HG02852 (cell line): ENCODE data around the gene NBL1.
"Not testable (repeated sequence)": the region's sequence is repeated elsewhere in the genome, so short reads cannot be mapped to it uniquely, and the experiment has no call there.

Experiments
- ATAC-seq: cut with Tn5 transposase; IDR thresholded peaks from one replicate; pipeline ENCODE4 v1.9.1; 2021; ENCODE audit warnings: mild to moderate bottlenecking, moderate library complexity; ENCODE audit not compliant: unreplicated experiment

NBL1 gene

DNA sequence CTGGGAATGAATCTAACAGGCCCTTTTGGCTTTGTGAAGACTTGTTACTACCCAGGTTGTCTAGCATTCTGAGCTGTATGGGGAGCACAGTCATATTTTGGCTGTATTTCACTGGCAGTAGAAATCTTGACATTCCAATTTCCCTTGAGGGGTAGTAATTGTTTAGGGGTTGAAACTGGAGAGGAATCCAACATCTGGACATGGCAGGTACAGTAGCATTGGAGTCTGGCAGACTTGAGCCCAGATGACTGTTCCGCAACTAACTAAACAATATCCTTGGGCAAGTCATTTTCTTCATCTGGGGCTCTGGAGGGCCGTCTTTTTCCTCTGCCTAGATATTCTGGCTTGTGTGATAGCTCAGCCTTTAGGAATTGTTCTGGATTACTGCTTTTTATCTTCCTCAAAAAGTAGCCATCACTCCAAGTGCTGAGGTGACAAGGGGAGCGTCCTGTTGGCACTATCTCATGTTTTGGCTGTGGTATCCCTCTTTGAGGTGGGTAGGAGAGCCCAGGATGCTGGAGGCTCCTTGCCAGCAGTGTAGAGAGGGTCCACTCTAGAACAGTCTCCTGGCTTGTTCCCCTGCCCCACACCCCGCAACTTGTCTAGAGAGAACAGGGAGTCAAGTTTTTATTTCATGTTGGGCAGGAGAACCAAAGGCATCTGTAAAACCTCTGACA, 22.7 kb upstream of the NBL1 start:
- no peak for ATAC-seq

DNA sequence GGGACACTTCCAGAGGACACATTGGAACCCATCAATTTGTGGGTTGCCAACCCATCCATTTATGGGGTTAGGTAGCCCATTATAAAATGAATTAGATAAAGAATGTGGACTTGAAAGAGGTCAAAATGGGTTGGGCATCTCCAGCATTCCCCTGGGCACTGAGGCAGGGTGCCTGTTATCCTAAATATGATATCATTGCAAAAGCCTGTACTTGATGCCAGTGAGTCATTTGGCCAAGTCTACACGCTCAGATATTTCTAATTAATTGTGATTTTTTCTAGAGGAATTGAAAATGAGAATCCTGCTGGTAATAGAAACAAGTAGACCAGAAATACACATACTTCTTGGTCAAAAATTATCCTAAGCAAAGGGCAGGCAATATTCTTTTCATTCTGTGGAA, 21.9 kb upstream of the NBL1 start:
- no peak for ATAC-seq

DNA sequence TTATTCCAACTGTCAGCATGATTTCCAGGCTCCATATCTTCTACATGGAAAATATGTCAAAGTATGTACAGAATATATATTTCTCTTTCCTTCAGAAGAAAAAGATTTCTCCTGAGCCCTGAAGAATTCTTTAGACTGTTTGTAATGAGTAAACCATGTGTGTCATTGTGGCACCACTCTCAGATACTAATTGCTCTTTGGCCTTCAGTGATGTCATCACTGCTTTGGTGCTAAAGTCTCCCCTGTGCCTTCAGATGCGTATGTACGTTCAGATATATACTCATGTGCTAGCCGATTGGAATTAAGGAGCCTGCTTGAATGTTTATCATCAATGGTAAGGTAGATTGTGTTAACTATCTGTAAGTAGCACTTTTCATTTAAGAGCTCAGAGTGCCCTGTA, 20.6 kb upstream of the NBL1 start:
- ATAC-seq = no peak

DNA sequence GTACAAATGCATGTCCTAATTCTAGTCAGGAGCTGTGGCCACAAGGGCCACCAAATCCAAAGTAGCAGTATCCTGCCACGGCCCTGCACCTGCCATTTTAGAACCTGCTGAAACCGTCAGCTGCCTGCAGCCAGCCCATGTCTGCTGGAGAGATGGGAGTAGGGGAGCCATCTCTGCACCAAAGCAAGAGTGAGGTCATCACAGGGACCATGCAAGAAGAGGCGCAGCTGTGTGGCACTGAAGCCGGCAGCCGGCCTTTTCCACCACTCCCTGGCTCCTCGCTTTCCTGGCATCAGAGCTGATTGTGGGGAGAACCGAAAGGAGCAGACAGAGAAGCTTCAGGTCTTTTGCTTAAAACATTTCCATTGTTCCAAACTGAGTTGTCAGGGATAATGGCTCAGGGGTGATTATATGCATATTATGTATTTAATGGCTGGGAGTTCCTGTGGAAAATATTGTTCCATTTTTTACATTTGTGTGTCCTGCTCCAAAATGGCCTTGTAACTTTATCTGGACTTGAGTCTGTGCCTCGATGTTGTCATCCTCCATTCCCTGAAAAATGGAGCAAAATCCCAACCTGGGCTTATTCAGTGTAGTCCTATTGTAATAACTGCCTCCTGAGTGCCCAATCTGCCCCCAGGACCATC, 18.7 kb upstream of the NBL1 start:
- no peak for ATAC-seq

DNA sequence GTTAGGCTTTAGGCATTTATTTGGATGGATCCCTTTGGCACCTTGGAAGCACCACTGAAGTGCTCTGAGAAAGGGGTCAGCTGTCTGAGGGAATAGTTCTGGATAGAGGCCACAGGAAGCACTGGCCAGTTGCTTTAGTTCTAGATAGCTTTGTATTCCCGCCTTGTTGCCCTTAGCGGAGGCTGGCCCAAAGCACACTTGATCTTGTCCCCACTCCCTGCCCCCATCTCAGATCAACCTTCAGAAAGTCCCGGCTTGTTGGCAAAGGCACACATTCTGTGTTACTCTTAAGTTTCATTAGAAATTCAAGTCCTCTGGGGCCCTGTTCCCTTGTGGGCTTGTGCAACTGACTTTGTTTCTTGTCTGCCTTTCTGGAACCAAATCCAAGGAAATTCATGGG, 15.2 kb upstream of the NBL1 start:
- ATAC-seq = no peak

DNA sequence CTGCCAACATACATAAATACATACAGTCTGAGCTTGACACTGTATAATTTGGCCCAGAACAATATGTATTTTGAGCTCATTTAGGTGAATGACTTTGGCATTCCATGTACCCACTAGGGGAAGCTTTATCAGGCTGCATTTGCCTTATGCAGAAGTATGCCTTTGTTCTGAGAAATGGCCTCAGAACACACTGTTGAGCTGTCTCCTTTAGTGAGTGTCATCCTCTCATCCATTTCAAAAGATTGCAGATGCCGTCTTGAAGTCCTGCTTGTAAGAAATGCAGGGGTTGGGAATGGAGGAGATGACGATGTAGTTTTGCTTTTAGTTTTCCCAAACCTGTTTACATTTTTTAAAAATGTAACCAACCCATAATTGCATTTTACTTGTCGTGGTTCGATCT, 14.8 kb upstream of the NBL1 start:
- ATAC-seq = no peak

DNA sequence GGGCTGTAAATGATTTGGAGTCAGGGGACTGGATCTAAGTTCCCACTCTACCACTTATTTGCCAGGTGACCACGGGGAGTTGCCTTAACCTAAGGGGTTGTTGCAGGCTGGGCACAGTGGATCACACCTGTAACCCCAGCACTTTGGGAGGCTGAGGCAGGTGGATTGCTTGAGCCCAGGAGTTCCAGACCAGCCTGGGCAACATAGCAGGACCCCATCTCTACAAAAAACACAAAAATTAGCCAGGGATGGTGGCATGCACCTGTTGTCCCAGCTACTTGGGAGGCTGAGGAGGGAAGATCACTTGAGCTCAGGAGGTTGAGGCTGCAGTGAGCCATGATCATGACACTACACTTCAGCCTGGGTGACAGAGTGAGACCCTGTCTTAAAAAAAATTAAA, 13.9 kb upstream of the NBL1 start:
- ATAC-seq = not testable (repeated sequence)

DNA sequence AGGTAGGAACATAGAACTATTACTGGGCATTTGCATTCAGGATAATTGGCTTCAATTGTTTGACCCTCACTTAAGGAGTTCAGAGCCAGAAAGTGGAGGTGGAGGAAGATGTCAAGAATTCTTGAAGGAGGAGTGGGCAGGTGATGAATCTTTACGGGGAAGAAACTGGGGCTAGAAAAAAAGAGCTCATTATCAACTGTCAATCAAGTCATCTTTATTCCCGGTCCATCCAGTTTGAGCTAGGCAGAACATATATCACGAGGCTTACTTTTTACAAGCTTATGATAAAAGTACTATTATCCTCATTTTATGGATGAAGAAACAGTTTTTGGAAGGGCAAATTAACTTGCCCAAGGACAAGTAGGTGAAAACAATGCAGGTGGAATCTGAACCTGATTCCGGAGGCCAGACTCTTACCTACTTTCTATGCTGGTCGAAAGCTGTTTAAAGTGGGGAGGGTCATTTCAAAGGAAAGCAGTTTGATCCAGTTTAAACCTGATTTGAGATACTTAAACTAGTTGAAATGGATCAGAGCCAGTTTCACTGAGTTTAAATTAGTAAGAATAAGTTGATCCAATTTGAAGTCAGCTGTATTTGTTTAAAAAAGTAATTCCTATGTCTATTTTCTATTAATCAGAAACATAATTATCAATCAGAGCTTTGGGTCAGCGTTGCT, 13.3 kb upstream of the NBL1 start:
- ATAC-seq = no peak

DNA sequence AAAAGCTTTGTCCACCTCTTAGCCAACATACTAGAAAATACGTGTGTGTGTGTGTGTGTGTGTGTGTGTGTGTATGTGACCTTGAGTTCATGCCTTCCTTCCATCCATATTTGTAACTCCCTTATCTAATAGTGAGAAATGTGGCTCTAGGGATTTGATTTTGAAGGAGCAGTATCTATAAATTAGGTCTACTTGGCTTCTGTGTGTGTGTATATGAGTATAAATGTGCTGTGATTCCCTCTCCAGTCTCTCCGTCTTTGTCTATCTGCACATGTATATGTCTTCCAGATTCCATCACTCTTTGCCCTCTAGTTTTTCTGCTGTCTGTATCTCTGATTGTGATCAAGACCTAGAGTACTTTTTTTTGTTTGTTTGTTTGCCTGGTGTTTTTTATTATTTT, 11.9 kb upstream of the NBL1 start:
- ATAC-seq = no peak

DNA sequence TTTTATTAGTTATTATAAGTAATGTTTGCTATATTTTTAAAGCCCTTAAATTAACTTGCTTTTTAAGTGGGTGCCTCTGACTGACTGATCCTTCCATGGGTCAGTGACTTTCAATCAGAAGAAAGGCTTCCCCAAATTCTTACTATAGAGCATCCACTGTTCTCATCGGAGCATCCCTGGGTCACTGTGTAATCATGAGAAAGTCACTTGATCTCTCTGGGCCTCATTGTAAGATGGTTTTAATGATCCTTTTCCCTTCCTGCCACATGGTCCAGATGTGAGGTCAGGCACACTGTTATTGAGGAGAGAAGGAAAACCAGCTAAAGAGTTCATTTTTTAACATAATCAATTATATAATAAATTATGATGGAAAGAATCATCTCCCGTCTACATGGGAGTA, 11.0 kb upstream of the NBL1 start:
- ATAC-seq = no peak

DNA sequence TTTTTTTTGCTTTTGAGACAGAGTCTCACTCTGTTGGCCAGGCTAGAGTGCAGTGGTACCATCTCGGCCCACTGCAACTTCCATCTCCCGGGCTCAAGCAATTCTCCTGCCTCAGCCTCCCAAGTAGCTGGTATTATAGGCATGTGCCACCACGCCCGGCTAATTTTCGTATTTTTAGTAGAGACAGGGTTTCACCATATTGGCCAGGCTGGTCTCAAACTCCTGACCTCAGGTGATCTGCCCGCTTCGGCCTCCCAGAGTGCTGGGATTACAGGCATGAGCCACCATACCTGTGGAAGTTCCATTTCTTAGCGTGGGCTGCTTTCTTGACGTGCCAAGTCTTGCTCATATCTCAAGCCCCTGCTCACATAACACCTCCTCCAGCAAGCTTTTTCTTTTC, 9.0 kb upstream of the NBL1 start:
- not testable (repeated sequence) for ATAC-seq

DNA sequence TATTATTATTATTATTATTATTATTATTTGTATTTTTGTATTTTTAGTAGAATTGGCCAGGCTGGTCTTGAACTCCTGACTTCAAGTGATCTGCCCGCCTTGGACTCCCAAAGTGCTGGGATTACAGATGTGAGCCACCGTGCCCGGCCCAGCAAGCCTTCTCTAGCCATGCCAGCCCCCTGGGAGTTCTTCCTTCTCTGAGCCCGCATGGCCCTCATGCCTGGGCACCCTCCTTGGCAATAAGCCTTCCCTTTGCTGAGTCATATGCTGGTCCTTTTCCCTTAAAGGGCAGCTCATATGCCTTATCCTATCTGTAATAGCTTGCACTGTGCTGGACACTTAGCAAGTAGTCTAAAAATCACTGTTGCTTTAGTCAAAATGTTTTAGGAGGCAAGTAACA, 8.5 kb upstream of the NBL1 start:
- ATAC-seq = no peak

DNA sequence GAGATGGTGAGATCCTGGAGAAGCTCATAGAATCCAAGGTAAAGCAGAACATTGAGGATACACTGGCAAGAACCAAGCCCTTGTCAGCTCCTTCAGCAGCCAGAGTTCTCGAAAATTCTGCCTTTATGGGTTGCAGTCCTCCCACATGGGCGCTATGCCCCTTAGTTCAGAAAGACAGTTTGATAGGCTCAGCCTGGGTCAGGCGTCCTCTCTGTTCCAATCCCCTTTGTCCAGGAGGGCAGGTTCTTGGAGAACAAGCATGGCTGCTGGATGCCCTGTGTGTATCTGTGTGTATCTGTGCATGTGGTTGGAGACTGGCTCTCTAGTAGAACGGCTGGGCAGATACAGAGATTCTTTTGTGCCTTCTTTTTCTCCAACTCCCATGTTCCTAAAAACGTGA, 8.0 kb upstream of the NBL1 start:
- ATAC-seq = no peak

DNA sequence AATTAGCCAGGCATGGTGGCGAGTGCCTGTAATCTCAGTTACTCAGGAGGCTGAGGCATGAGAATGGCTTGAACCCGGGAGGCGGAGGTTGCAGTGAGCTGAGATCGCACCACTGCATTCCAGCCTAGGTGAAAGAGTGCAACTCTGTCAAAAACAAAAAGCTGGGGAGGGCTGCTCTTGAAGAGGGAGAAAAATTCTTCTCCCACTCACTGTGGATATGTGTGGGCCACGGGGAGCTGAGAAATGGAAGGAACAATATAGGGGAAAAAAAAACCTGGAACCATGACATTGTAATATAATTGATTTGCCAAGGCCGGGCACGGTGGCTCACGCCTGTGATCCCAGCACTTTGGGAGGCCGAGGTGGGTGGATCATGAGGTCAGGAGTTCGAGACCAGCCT, 7.4 kb upstream of the NBL1 start:
- ATAC-seq = not testable (repeated sequence)

DNA sequence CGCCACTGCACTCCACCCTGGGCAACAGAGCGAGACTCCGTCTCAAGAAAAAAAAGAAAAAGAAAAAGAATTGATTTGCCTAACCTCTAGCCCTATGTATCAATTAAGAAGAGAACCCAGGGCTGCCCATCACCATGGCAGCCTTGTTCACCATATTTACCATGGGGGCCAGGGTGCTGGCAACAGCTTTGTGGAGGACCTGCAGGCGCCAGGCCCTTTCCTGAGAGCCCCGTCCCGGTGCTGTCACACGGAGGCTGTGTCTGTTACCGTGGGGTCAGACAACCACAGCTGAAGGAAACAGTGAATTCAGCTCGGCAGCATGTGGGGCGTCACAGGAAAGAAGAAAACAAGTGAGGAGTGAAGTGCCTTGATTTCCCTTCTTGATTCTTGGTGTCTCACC, 6.5 kb upstream of the NBL1 start:
- no peak for ATAC-seq

DNA sequence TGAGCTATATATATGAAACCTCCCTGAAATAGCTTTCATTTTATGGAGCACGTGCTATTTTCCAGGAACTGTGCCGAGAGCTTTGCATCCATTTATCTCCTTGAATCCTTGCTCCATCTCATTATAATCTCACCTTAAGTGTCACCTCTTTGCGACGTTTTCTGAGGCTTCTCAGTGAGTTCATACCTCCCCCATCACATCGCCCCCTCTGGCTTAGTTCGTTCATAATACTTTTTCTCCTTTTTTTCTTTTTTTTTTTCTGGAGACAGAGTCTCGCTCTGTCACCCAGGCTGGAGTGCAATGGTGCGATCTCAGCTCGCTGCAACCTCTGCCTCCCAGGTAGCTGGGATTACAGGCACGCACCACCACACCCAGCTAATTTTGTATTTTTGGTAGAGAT, 4.9 kb upstream of the NBL1 start:
- not testable (repeated sequence) for ATAC-seq

DNA sequence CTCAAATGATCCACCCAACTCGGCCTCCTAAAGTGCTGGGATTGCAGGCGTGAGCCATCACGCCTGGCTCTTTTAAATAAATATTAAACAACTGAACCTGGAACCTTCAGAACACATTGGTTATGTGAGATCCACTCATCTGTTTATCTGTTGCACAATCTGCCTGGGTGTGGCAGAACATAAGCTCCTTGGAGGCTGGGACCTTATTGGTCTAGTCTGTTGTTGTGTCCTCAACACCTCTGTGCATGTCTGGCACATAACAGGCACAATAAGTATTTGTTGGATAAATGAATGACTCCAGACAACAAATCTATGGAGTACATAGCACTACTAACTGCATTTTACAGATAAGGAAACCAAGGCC, 4.1 kb upstream of the NBL1 start:
- no peak for ATAC-seq

DNA sequence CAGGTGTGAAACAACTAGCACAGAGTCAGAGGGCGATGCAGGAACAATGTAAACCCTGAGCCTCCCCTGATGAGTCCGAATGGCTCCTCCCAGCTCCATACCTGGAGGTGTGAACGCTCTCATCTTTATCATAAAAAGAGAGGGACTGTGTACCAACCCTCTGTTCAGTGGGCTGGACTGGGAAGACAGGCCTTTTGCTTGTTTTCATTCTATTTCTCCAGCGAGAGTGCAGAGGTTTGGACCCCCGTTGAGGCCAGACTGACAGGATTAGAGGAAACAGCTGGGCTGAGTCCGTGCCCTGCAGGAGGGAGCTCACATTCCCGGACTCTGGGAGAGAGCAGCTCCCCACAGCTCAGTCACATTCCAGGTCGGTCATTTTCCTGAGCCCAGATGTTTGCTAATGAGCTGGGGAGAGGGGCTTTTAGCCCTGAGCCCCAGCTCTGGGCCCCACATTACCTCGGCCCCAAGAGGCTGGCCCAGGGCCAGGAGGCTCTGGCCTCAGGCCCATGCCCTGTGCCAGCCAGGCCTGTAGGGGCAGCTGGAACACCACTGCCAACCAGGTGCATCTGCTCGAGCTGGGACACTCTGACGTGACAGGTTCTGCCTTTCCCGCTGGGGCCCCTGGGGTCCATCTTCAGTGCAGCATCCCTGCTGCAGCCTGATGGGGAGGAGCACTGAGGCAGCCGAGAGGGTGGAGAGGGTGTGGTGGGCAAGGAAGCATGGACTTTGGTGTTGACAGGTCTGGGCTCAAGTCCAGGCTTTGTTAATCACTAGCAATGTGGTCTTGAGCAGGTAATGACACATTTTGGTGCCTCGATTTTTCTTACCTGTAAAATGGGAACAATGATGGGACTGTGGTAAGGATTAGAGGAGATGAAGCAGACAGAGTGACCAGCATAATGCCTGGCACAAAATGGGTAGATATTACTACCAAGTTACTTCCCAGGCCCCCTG, 3.5 kb upstream of the NBL1 start:
- no peak for ATAC-seq

DNA sequence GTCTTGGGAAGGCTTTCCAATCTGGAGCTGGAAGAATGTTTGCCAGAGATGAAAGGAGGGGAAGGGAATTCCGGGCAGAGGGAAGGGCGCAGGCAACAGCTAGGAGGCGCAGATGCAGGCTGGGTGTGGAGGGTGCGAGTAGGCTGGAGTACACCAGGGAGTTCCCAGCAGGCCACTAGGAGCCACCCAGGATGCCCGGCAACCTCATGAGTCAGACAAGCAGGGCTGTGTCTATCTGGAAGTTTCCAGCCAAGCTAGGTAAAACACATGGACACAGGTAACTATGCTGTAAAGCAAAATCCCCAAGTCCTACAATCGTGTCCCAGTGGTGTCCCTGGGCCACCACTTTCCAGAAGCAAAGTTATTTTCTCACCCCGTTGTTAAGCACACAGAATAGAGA, 990 bp upstream of the NBL1 start:
- no peak for ATAC-seq

DNA sequence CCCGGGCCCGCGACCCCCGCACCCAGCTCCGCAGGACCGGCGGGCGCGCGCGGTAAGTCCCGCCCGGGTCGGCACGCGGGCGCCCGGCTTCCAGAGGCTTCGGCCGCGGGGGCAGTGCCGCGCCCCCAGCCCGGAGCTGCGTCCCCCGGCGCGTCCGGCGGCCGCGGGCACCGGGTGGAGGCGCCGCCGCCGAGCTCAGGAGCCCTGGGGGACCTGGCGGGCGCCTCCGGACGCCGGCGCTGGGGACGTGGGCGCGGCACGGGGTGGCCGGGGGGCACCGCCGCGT, 227 bp downstream of the NBL1 start:
- ATAC-seq = no peak

DNA sequence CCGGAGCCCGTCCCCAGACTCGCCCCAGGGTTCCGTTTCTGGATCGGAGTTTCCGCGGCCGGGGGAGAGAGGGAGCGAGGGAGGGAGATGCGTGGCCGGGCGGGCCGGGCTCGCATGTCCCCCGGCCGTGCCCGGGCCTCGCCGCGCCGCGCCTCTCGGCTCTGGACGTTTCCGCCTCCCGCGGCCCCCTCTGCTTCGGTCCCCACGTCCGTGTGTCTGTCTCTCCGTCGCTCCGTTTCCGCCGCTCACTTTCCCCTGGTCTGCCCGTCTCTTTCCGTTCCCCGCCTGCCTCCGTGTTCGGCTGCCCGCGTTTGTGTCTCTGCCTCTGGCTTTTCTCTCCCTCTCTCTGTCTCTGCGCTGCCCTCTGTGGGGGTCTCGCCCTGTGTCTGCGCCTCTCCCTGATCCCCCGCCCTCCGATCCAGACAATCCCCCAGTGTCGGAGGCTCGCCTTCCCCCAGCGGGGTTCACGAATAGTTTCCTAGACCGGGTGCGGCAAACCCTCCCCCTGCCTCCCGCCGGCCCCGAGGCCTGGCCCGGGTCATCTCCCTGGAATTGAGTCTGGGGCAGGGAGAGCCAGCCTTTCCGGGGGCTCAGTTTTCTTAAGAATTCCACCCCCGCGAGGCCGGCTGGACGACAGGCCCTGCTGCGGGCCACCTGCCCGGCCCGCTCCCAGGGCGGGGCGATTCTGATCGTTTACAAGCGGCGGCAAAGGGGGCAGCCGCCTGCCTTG, 735 bp downstream of the NBL1 start:
- no peak for ATAC-seq
